Bronchial epithelial cell (primary cell): ENCODE measurements around the gene TULP4. TPM values are rescaled to one million over a fixed set of nuclear protein-coding genes. Genes with fewer than 3 reads are reported as not detected.
"Not testable (repeated sequence)": the region's sequence is repeated elsewhere in the genome, so short reads cannot be mapped to it uniquely, and the experiment has no call there.

ENCODE experiments used
- DNase-seq: peaks from one replicate; pipeline ENCODE4 v3.0.0-alpha.2; 2010; ENCODE audit warnings: low read depth
- FAIRE-seq: peaks from 2 replicates; lab custom pipeline; 2011; peaks lifted over from hg19 to GRCh38; lab: Jason Lieb, UNC
- H3K27me3 ChIP-seq: 2 replicates; pipeline ENCODE4 v1.5.1; 2011; ENCODE audit warnings: low read length; ENCODE audit not compliant: control insufficient read depth, insufficient read depth
- H3K36me3 ChIP-seq: 2 replicates; pipeline ENCODE4 v1.5.1; 2011; ENCODE audit warnings: low read length; ENCODE audit not compliant: control insufficient read depth, insufficient read depth
- H3K4me3 ChIP-seq: 2 replicates; pipeline ENCODE4 v1.5.1; 2011; ENCODE audit warnings: mild to moderate bottlenecking, low read depth, low read length, control low read depth
- total RNA-seq: library from RNA; depleted of rRNA; stranded (reverse); fragments of >200 nt; gene quantifications from 2 replicates; pipeline ENCODE4 v1.2.1, GENCODE V29; 2014
- TF ChIP-seq, protein P1 (sequence below): IDR thresholded peaks from 2 replicates; pipeline ENCODE4 v1.5.1; 2011; ENCODE audit warnings: mild to moderate bottlenecking, moderate library complexity, low read length, control low read depth, inconsistent platforms; ENCODE audit not compliant: insufficient read depth, severe bottlenecking

TULP4 gene
- total RNA-seq, 1 donor from 2014 or later, result 127 TPM

- peak; percentile 89 for DNase-seq
- not testable (repeated sequence) for FAIRE-seq
Observed at GRCh38 chr6:158300306-158301143, 11.7 kb upstream of the TULP4 start.

DNA sequence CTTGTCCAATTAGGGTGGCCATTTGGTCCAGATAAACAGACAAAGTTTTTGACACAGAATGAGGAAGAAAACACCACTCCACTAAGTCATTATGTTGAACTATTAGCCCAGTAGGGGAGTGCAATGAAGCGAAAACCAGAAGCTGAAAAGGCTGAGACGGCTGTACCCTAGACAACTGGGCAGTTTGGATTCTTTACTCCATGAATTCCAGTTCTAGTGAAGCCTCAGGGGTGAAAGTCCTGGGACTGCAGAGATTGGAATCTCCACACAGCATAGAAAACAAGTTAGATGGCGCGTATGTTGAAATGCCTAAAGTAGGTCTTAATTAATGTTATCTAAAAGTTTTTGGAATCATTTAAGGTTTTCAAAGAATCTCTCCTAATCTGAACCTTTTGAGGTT, 10.7 kb upstream of the TULP4 start:
- FAIRE-seq, H3K27me3 ChIP-seq, DNase-seq, H3K36me3 ChIP-seq, H3K4me3 ChIP-seq: not testable (repeated sequence)

More at GRCh38 chr6:158300306-158301143, 11.7 kb upstream of the TULP4 start:
- H3K27me3 ChIP-seq, H3K36me3 ChIP-seq, H3K4me3 ChIP-seq: not testable (repeated sequence)

DNA sequence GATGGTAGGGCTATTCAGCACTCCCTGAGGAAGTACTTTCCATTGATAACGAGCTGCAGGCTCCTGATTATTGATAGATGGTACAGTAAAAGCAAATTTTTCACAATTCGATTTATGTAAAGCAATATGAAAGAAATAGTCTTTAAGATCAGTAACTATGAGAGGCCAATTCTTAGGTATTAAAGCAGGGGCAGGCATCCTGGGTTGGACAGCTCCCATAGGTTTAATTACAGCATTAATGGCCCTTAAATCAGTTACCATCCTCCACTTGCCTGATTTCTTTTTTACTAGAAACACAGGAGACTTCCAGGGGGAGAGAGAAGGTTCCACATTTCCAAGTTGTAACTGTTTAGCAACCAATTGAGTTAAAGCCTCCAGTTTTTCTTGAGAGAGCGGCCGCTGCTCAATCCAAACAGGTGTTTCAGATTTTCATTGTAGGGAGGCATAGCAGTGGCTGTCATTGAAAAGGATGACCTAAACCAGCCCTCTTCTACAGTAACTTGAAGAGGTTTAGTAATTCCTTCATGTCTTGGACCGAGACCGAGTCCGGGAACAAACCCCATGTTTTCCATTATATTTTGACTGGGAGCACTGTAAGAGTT, 10.0 kb upstream of the TULP4 start:
- not testable (repeated sequence) for H3K27me3 ChIP-seq, H3K4me3 ChIP-seq, FAIRE-seq, DNase-seq, H3K36me3 ChIP-seq

DNA sequence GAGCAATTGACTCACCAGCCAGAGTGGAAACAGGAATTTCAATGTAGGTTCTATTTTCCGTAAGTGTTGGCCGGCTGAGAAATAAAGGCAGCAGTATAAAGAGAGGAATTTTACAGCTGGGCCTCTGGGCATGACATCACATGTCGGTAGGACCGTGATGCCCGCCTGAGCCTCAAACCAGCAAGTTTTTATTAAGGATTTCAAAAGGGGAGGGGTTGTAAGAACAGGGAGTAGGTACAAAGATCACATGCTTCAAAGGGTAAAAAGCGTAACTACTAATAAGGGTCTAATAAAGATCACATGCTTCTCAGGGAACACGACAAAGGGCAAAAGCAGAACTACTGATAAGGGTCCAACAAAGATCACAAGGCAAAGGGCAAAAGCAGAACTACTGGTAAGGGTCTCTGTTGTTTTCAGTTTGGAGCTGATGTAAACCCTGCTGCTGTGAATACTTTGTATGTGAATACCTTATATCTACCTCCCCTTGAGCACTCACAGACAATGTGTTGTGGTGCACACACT, 9.0 kb upstream of the TULP4 start:
- no peaks in the 10 kb centered on the region for H3K36me3 ChIP-seq
- no peaks in the 10 kb centered on the region for H3K27me3 ChIP-seq
- FAIRE-seq, result no peak
- DNase-seq, result peak; percentile 23
- TF ChIP-seq, protein P1, sequence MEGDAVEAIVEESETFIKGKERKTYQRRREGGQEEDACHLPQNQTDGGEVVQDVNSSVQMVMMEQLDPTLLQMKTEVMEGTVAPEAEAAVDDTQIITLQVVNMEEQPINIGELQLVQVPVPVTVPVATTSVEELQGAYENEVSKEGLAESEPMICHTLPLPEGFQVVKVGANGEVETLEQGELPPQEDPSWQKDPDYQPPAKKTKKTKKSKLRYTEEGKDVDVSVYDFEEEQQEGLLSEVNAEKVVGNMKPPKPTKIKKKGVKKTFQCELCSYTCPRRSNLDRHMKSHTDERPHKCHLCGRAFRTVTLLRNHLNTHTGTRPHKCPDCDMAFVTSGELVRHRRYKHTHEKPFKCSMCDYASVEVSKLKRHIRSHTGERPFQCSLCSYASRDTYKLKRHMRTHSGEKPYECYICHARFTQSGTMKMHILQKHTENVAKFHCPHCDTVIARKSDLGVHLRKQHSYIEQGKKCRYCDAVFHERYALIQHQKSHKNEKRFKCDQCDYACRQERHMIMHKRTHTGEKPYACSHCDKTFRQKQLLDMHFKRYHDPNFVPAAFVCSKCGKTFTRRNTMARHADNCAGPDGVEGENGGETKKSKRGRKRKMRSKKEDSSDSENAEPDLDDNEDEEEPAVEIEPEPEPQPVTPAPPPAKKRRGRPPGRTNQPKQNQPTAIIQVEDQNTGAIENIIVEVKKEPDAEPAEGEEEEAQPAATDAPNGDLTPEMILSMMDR, result no peak
- no peak overlapping the region for H3K4me3 ChIP-seq

DNA sequence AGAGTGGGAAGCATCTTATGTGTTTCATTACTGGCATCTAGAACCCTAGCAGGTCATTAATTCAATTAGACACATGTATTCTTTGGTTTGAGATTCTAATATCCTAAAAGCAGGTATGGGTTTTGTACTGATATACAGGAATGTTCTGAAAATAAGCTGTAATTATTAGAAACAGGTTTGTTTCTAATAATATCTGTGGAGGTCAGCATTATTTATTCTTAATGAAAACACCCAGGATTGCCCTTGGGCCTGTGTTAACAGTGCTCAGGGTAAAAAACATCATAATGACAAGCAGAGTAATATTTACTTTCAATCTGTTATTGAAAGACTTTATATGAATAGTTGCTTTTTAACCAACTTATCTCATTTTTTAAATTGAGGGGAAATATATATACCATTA, 8.0 kb upstream of the TULP4 start:
- H3K27me3 ChIP-seq, result no peaks in the 10 kb centered on the region

DNA sequence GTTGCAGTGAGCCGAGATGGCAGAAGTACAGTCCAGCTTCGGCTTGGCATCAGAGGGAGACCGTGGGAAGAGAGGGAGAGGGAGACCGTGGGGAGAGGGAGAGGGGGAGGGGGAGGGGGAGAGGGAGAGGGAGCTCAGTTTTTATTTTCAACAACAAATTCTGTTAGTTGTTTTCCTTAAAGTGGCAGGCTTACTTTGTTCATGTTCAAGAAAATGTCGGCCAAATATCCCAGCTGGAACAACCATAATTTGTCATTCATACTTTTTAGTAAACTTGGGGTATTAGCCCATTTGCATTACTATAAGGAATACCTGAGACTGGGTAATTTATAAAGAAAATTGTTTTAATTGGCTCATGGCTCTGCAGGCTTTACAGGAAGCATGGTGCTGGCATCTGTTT, 2.5 kb upstream of the TULP4 start:
- Histone ChIP-seq H3K4me3 (no peak overlapping the region), H3K27me3 (no peaks in the 10 kb centered on the region), H3K36me3 (peaks cover 2% of the 10 kb centered on the region)
- TF ChIP-seq, protein P1, result no peak
- FAIRE-seq, result no peak
- DNase-seq, result no peak

More for the DNA sequence above, 8.0 kb upstream of the TULP4 start:
- DNase-seq (no peak), FAIRE-seq (no peak)
- Histone ChIP-seq H3K36me3 (no peaks in the 10 kb centered on the region), H3K4me3 (no peak overlapping the region)
- TF ChIP-seq, protein P1, result no peak

GRCh38 chr6:158311193-158311592, 1.1 kb upstream of the TULP4 start:
- FAIRE-seq (no peak), DNase-seq (no peak)
- Histone ChIP-seq H3K36me3 (peaks cover 2% of the 10 kb centered on the region), H3K27me3 (no peaks in the 10 kb centered on the region), H3K4me3 (no peak overlapping the region)
- TF ChIP-seq, protein P1, result no peak
